ENCODE measurements around the gene MAN1A1.

DNA sequence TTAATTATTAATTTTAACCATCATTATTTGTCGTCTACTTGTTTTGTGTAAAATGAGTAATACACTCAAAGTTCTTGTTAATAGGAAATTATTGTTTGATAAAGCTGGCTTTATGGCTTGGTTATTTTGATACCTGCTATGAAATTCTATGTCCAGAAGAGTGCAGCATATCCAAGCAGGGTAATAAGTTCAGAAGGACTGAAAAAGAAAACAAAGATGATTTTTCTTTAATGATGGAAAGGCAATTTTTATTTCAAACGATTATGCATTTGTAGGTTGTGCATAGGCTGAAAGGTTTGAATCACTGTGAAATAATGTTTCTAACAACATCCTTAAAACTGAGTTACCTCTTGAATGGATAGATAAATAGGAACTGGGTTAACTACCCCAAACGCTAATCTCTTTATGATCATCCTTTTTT, 1.4 kb upstream of the MAN1A1 start:
- TF ChIP-seq YY1 (IDR thresholded peaks at IDR 0.05; ENCODE audit: low read depth, low read length) (no peak), CTCF (IDR thresholded peaks at IDR 0.05; ENCODE audit: control extremely low read depth in 1 of 3, insufficient read depth in 1 of 3, low read depth in 1 of 3, low read length in 3 of 3) (no peak), POLR2A (IDR thresholded peaks at IDR 0.05; ENCODE audit: control extremely low read depth in 1 of 2, low read depth in 2 of 2, low read length in 2 of 2) (no peak)
